ENCODE measurements around the gene HABP4. TPM values are rescaled to one million over a fixed set of nuclear protein-coding genes. Genes with fewer than 3 reads are reported as not detected.

Gene HABP4
- polyA plus RNA-seq, 1 experiment: 10.8 TPM

GRCh38 chr9:96497117-96497399 is 47.1 kb downstream of the HABP4 start:
- Histone ChIP-seq H3K27me3 (ENCODE audit: control insufficient read depth, insufficient read depth, low read length) (no peaks in the 10 kb centered on the region), H3K4me3 (ENCODE audit: low read depth, low read length) (no peak overlapping the region), H3K9me3 (ENCODE audit: control insufficient read depth, insufficient read depth, low read length) (peaks cover 8% of the 10 kb centered on the region; the same call in 1 of the 2 replicates), H3K27ac (ENCODE audit: low read depth, low read length) (no peak overlapping the region)
- no peak for TF ChIP-seq CTCF (IDR thresholded peaks at IDR 0.05; ENCODE audit: low read depth, low read length)
- DNase-seq (ENCODE audit: low read depth, low spot score): no peak
- ChIA-PET POLR2A (no interaction called here), CTCF (no interaction called here)

GRCh38 chr9:96498796-96499195 is 48.8 kb downstream of the HABP4 start:
- Histone ChIP-seq H3K4me3 (ENCODE audit: low read depth, low read length) (no peak overlapping the region), H3K27me3 (ENCODE audit: control insufficient read depth, insufficient read depth, low read length) (no peaks in the 10 kb centered on the region), H3K9me3 (ENCODE audit: control insufficient read depth, insufficient read depth, low read length) (peaks cover 8% of the 10 kb centered on the region; the same call in 1 of the 2 replicates), H3K27ac (ENCODE audit: low read depth, low read length) (no peak overlapping the region)
- POLR2A ChIA-PET: no interaction called here
- DNase-seq (ENCODE audit: low read depth, low spot score): no peak
- TF ChIP-seq CTCF (IDR thresholded peaks at IDR 0.05; ENCODE audit: low read depth, low read length): no peak
- CTCF ChIA-PET: no interaction called here

GRCh38 chr9:96499257-96499656 is 49.3 kb downstream of the HABP4 start:
- no peak for DNase-seq (ENCODE audit: low read depth, low spot score)
- H3K4me3 ChIP-seq (ENCODE audit: low read depth, low read length): no peak overlapping the region
- ChIA-PET CTCF (no interaction called here), POLR2A (no interaction called here)
- no peaks in the 10 kb centered on the region for H3K27me3 ChIP-seq (ENCODE audit: control insufficient read depth, insufficient read depth, low read length)
- H3K9me3 ChIP-seq (ENCODE audit: control insufficient read depth, insufficient read depth, low read length): peaks cover 8% of the 10 kb centered on the region; the same call in 1 of the 2 replicates
- H3K27ac ChIP-seq (ENCODE audit: low read depth, low read length): no peak overlapping the region
- no peak for TF ChIP-seq CTCF (IDR thresholded peaks at IDR 0.05; ENCODE audit: low read depth, low read length)

GRCh38 chr9:96500696-96501632 is 51.0 kb downstream of the HABP4 start:
- DNase-seq (ENCODE audit: low read depth, low spot score): no peak
- H3K27me3 ChIP-seq (ENCODE audit: control insufficient read depth, insufficient read depth, low read length): no peaks in the 10 kb centered on the region
- peaks cover 8% of the 10 kb centered on the region; the same call in 1 of the 2 replicates for H3K9me3 ChIP-seq (ENCODE audit: control insufficient read depth, insufficient read depth, low read length)
- no peak for TF ChIP-seq CTCF (IDR thresholded peaks at IDR 0.05; ENCODE audit: low read depth, low read length)
- CTCF ChIA-PET: no interaction called here
- no peak overlapping the region for H3K4me3 ChIP-seq (ENCODE audit: low read depth, low read length)
- H3K27ac ChIP-seq (ENCODE audit: low read depth, low read length): no peak overlapping the region
- POLR2A ChIA-PET: interaction anchor here (0.6 kb wide), 1 partner anchor 159 kb away, joined by 5 read pairs; no protein-coding TSS in a partner anchor
